Glomerular visceral epithelial cell (primary cell): Measurements from ENCODE around the gene NHS.

ENCODE experiments used
- DNase-seq: peaks from one replicate; pipeline ENCODE4 v3.0.0-alpha.2; 2016; ENCODE audit errors: extremely low spot score

Gene NHS

DNA sequence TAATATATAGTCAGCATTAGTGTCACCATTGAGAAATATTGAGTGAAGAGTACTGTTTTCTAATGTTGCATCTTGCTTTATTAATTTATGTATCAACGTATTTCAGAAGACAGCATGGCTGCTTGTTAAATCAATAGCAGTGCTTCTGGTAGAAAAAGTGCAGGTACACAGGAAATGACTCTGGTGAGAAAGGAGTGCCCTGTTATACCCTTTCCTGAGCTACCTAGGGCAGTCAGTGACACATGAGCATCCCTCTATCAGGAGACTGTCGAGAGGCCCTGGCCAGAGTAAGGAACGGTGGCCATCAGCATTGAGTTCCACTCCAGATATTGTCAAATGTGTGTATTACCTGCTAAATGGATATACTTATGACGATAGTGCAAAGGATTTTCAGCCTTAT, 404.4 kb downstream of the NHS start:
- DNase-seq: no peak
